BLaER1 treated with 17β-estradiol and CSF1 and Interleukin-3, amounts not matched to agents 10 nM and 100 nM (cell line): Measurements from ENCODE around the gene DIPK1B.

Experiments used
- H3K27ac ChIP-seq, 11 experiments: shearing (Covaris generic); formaldehyde crosslinking; 2 replicates each; pipeline ENCODE4 v1.8.1; 2022
- H3K27me3 ChIP-seq, 11 experiments: shearing (Covaris generic); formaldehyde crosslinking; 2 replicates each; pipeline ENCODE4 v1.8.1; 2022
- H3K36me3 ChIP-seq, 11 experiments: shearing (Covaris generic); formaldehyde crosslinking; 2 replicates each; pipeline ENCODE4 v1.8.1; 2022
- H3K4me1 ChIP-seq, 10 experiments: shearing (Covaris generic); formaldehyde crosslinking; 2 replicates each; pipeline ENCODE4 v1.8.1; 2022
- H3K4me2 ChIP-seq, 11 experiments: shearing (Covaris generic); formaldehyde crosslinking; 2 replicates each; pipeline ENCODE4 v1.8.1; 2022
- H3K4me3 ChIP-seq, 10 experiments: shearing (Covaris generic); formaldehyde crosslinking; 2 replicates each; pipeline ENCODE4 v1.8.1; 2022
- H3K9ac ChIP-seq, 11 experiments: shearing (Covaris generic); formaldehyde crosslinking; 2 replicates each; pipeline ENCODE4 v1.8.1; 2022
- H3K9me3 ChIP-seq, 11 experiments: shearing (Covaris generic); formaldehyde crosslinking; replicated peaks in 1 of 11; 2 replicates each; pipeline ENCODE4 v1.8.1; 2022
- H4K20me1 ChIP-seq, 11 experiments: shearing (Covaris generic); formaldehyde crosslinking; 2 replicates each; pipeline ENCODE4 v1.8.1; 2022
- Cebpa-rat ChIP-seq, 11 experiments: shearing (Covaris generic); IDR thresholded peaks; 2 replicates each; pipeline ENCODE4 v1.8.1; 2022

The DIPK1B gene

GRCh38 chr9:136681945-136682699 lies 30.2 kb upstream of the DIPK1B start:
- H3K27ac ChIP-seq: peak overlapping the region in 9 of 11 experiments; percentile 12 to 89 (median 53); a peak in 17 of 22 replicates
- peaks cover 61 to 95% (median 88%) of the 10 kb centered on the region in 11 experiments for H4K20me1 ChIP-seq
- no peak for TF ChIP-seq Cebpa-rat (IDR thresholded peaks at IDR 0.05)
- peaks cover 81 to 86% (median 85%) of the 10 kb centered on the region in 10 experiments for H3K4me1 ChIP-seq
- peak overlapping the region in 10 of 11 experiments; percentile 4 to 75 (median 45); a peak in 18 of 22 replicates for H3K9ac ChIP-seq
- peak overlapping the region; percentile 12 to 99 (median 93) for H3K4me2 ChIP-seq
- no peaks in the 10 kb centered on the region for H3K9me3 ChIP-seq
- H3K27me3 ChIP-seq: no peaks in the 10 kb centered on the region
- no peak overlapping the region for H3K4me3 ChIP-seq
- peaks cover 0 to 65% (median 19%) of the 10 kb centered on the region in 11 experiments; a peak in 17 of 22 replicates for H3K36me3 ChIP-seq

- Histone ChIP-seq H3K4me2 (peak overlapping the region; percentile 12 to 99 (median 93); a peak in 20 of 22 replicates), H3K4me3 (no peak overlapping the region), H3K9me3 (no peaks in the 10 kb centered on the region), H4K20me1 (peaks cover 62 to 90% (median 83%) of the 10 kb centered on the region in 11 experiments), H3K9ac (peak overlapping the region in 10 of 11 experiments; percentile 4 to 75 (median 45); a peak in 14 of 22 replicates), H3K4me1 (peaks cover 82 to 87% (median 85%) of the 10 kb centered on the region in 10 experiments), H3K36me3 (peaks cover 0 to 59% (median 13%) of the 10 kb centered on the region in 11 experiments; a peak in 13 of 22 replicates), H3K27me3 (no peaks in the 10 kb centered on the region), H3K27ac (peak overlapping the region in 7 of 11 experiments; percentile 30 to 89 (median 83); a peak in 14 of 22 replicates)
- TF ChIP-seq Cebpa-rat (IDR thresholded peaks at IDR 0.05): no peak
Observed at GRCh38 chr9:136682710-136683109, 29.7 kb upstream of the DIPK1B start.

DNA sequence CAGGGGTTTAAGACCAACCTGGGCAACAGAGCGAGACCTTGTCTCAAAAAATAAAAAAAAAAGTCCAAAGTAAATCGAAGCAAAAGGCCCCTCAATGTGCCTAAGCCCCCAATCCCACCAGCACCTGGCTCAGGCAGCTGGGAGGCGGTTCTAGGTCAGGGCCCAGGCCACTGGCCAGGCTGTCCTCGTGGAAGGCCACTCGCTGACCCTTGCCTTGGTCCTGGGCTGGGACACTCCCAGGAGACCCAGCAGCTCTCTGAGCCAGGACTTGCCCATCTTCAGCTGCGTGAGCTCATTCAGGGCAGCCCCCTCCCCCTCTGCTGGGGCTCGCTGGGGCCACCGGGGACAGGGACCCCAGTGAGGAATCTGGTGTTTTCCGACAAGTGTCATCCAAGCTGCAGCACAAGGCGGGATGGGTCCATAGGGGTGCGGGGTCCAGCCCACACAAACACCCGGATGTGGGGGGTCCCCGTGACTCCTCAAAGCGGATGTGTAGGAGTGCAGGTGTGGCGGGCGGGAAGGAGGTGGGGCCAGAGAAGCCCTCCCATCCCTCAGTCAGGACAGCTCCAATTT lies 29.1 kb upstream of the DIPK1B start:
- no peaks in the 10 kb centered on the region for H3K27me3 ChIP-seq
- peak overlapping the region in 5 of 11 experiments; percentile 21 to 98 (median 95); a peak in 7 of 22 replicates for H3K27ac ChIP-seq
- no peak for TF ChIP-seq Cebpa-rat (IDR thresholded peaks at IDR 0.05)
- H3K9ac ChIP-seq: peak overlapping the region in 10 of 11 experiments; percentile 31 to 97 (median 95); a peak in 17 of 22 replicates
- H3K4me2 ChIP-seq: peak overlapping the region; percentile 93 to 100 (median 99)
- H4K20me1 ChIP-seq: peaks cover 62 to 84% (median 80%) of the 10 kb centered on the region in 11 experiments
- peak overlapping the region in 1 of 10 experiments; percentile 37; a peak in 1 of 20 replicates for H3K4me3 ChIP-seq
- H3K9me3 ChIP-seq: no peaks in the 10 kb centered on the region
- peaks cover 0 to 54% (median 12%) of the 10 kb centered on the region in 11 experiments; a peak in 13 of 22 replicates for H3K36me3 ChIP-seq
- peaks cover 82 to 87% (median 85%) of the 10 kb centered on the region in 10 experiments for H3K4me1 ChIP-seq

- no peaks in the 10 kb centered on the region for H3K9me3 ChIP-seq
- H3K4me1 ChIP-seq: peaks cover 82 to 87% (median 85%) of the 10 kb centered on the region in 10 experiments
- peak overlapping the region in 4 of 10 experiments; percentile 37 to 97 (median 94); a peak in 5 of 20 replicates for H3K4me3 ChIP-seq
- peak overlapping the region; percentile 92 to 97 (median 95); a peak in 17 of 22 replicates for H3K9ac ChIP-seq
- TF ChIP-seq Cebpa-rat (IDR thresholded peaks at IDR 0.05): no peak
- peak overlapping the region; percentile 93 to 100 (median 99) for H3K4me2 ChIP-seq
- peaks cover 58 to 79% (median 75%) of the 10 kb centered on the region in 11 experiments for H4K20me1 ChIP-seq
- peak overlapping the region in 7 of 11 experiments; percentile 95 to 98 (median 97); a peak in 11 of 22 replicates for H3K27ac ChIP-seq
- no peaks in the 10 kb centered on the region for H3K27me3 ChIP-seq
- H3K36me3 ChIP-seq: peaks cover 0 to 53% (median 12%) of the 10 kb centered on the region in 11 experiments; a peak in 11 of 22 replicates
Observed at GRCh38 chr9:136683755-136684154, 28.6 kb upstream of the DIPK1B start.

- Histone ChIP-seq H3K9ac (peak overlapping the region; percentile 92 to 97 (median 95)), H3K27ac (peak overlapping the region in 9 of 11 experiments; percentile 25 to 98 (median 95); a peak in 16 of 22 replicates), H3K4me1 (peaks cover 82 to 87% (median 85%) of the 10 kb centered on the region in 10 experiments)
Observed at GRCh38 chr9:136684339-136684738, 28.0 kb upstream of the DIPK1B start.

GRCh38 chr9:136684799-136685198 lies 27.6 kb upstream of the DIPK1B start:
- Histone ChIP-seq H3K4me1 (peaks cover 79 to 87% (median 85%) of the 10 kb centered on the region in 10 experiments), H3K27ac (peak overlapping the region in 10 of 11 experiments; percentile 91 to 98 (median 96); a peak in 18 of 22 replicates), H3K36me3 (peaks cover 0 to 53% (median 12%) of the 10 kb centered on the region in 11 experiments; a peak in 11 of 22 replicates), H3K9me3 (no peaks in the 10 kb centered on the region), H3K27me3 (no peaks in the 10 kb centered on the region), H4K20me1 (peaks cover 52 to 69% (median 65%) of the 10 kb centered on the region in 11 experiments), H3K9ac (peak overlapping the region; percentile 92 to 97 (median 95)), H3K4me3 (peak overlapping the region; percentile 87 to 98 (median 94)), H3K4me2 (peak overlapping the region; percentile 93 to 100 (median 99))
- TF ChIP-seq Cebpa-rat (IDR thresholded peaks at IDR 0.05): no peak

More at GRCh38 chr9:136684339-136684738, 28.0 kb upstream of the DIPK1B start:
- H3K9me3 ChIP-seq: no peaks in the 10 kb centered on the region
- TF ChIP-seq Cebpa-rat (IDR thresholded peaks at IDR 0.05): no peak
- peak overlapping the region; percentile 93 to 100 (median 99) for H3K4me2 ChIP-seq
- peaks cover 0 to 53% (median 12%) of the 10 kb centered on the region in 11 experiments; a peak in 11 of 22 replicates for H3K36me3 ChIP-seq
- H3K27me3 ChIP-seq: no peaks in the 10 kb centered on the region
- H3K4me3 ChIP-seq: peak overlapping the region in 7 of 10 experiments; percentile 37 to 97 (median 92); a peak in 10 of 20 replicates
- peaks cover 52 to 73% (median 69%) of the 10 kb centered on the region in 11 experiments for H4K20me1 ChIP-seq

DNA sequence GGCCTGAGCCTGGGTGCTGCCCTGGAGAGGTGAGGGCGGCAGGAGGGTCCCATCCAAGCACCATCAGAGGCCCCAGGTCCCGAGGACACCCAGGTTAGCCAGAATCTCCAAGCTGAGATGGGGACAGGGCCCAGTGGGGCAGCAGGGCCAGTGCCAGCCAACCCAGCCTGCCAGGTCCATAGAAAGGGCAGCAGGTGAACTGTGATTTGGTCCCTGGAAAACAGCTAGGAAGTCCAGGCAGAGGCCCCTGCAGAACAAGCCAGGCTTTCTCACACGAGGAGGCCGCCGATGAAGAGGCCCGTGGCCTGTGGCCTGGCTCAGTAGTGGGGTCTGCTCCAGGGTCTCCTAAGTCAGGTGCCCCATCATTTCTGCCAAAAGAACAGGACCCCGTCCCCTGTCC lies 27.2 kb upstream of the DIPK1B start:
- peak overlapping the region in 10 of 11 experiments; percentile 91 to 98 (median 96); a peak in 20 of 22 replicates for H3K27ac ChIP-seq
- no peaks in the 10 kb centered on the region for H3K9me3 ChIP-seq
- TF ChIP-seq Cebpa-rat (IDR thresholded peaks at IDR 0.05): no peak
- H3K9ac ChIP-seq: peak overlapping the region; percentile 92 to 97 (median 95)
- H3K4me2 ChIP-seq: peak overlapping the region; percentile 93 to 100 (median 99)
- H3K36me3 ChIP-seq: peaks cover 0 to 53% (median 12%) of the 10 kb centered on the region in 11 experiments; a peak in 11 of 22 replicates
- H3K4me3 ChIP-seq: peak overlapping the region; percentile 87 to 98 (median 94)
- H3K27me3 ChIP-seq: no peaks in the 10 kb centered on the region
- H3K4me1 ChIP-seq: peaks cover 78 to 87% (median 85%) of the 10 kb centered on the region in 10 experiments
- H4K20me1 ChIP-seq: peaks cover 51 to 64% (median 62%) of the 10 kb centered on the region in 11 experiments
